Ovary (tissue), 3 donors: ENCODE measurements around the gene CAPN13.

ENCODE experiments used
- POLR2A ChIP-seq: fragments of 450-650 bp; IDR thresholded peaks from one replicate; pipeline ENCODE4 v1.6.1; 2017; ENCODE audit warnings: antibody characterized with exemption, mild to moderate bottlenecking, moderate library complexity
- TF ChIP-seq, protein P1 (sequence below), 3 donors: fragments of 450-650 bp in 2 of 3; fragments of 200-600 bp in 1 of 3; IDR thresholded peaks; one replicate each; pipeline versions ENCODE4 v1.5.1 to v1.8.0; 2016 to 2022; ENCODE audit warnings: antibody characterized with exemption in 3 of 3, mild to moderate bottlenecking in 1 of 3
- donor health status: DM: no; HTN: no; CAD: no.

DNA sequence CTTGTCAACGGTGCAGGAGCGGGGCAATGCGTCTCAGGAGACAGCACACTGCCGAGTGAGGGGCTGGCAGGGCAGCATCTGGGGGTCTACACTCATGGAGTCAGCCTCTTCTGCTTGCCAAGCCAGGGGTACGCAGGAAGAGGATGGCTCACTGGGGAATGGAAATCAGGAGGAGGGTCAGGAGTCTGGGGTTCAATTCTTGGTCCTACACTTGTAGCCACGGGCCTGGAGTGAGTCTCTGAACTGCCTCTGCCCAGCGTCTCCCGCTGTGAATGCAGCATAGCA lies 70.0 kb downstream of the CAPN13 start:
- TF ChIP-seq, protein P1, sequence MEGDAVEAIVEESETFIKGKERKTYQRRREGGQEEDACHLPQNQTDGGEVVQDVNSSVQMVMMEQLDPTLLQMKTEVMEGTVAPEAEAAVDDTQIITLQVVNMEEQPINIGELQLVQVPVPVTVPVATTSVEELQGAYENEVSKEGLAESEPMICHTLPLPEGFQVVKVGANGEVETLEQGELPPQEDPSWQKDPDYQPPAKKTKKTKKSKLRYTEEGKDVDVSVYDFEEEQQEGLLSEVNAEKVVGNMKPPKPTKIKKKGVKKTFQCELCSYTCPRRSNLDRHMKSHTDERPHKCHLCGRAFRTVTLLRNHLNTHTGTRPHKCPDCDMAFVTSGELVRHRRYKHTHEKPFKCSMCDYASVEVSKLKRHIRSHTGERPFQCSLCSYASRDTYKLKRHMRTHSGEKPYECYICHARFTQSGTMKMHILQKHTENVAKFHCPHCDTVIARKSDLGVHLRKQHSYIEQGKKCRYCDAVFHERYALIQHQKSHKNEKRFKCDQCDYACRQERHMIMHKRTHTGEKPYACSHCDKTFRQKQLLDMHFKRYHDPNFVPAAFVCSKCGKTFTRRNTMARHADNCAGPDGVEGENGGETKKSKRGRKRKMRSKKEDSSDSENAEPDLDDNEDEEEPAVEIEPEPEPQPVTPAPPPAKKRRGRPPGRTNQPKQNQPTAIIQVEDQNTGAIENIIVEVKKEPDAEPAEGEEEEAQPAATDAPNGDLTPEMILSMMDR (IDR thresholded peaks at IDR 0.05) = no peak
- TF ChIP-seq POLR2A = no peak
